Kidney capillary endothelial cell (primary cell): ENCODE data around the gene NFXL1.

Source experiments
- DNase-seq: peaks from one replicate; pipeline ENCODE4 v3.0.0-alpha.2; 2018; ENCODE audit warnings: low spot score

Gene NFXL1

GRCh38 chr4:47831026-47831679, 83.2 kb downstream of the NFXL1 start:
- no peak for DNase-seq

GRCh38 chr4:47830265-47831025, 83.9 kb downstream of the NFXL1 start:
- DNase-seq, result no peak

- no peak for DNase-seq
These were observed 84.9 kb downstream of the NFXL1 start for GRCh38 chr4:47829438-47829837.

DNA sequence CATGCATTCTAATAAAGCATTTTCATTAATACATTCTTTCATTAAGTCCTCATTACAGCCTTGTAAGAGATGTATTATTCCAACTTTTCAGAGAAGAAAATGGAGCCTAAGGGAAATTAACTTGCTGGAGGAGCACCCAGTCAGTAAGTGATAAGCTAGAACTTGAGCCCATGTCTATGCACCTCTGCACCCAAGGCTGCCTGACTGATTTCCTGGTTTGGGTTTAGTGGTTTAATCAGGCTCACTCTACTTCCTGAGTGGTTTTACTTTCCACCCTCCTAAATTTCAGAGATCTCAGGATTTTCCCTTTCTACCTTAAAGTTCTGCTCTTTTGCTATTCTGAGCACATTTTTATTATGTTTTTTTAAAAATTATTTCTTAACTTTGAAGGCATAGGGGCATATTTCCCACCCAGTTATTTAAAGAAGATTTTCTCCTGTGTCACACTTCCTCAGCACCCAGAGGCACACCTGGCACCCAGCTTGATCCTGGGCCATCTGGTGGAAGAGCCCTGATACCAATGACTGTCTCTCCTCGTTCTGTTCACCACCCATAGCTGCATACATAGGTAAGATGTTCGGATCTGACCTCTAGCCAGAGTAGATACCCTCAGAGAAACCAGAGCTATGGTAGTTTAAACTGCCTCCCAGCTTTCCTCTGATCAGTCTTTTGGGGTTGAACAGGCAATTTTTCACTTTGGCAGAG, 86.9 kb downstream of the NFXL1 start:
- DNase-seq, result no peak

- no peak for DNase-seq
These were observed 89.5 kb downstream of the NFXL1 start for GRCh38 chr4:47824840-47825239.

DNA sequence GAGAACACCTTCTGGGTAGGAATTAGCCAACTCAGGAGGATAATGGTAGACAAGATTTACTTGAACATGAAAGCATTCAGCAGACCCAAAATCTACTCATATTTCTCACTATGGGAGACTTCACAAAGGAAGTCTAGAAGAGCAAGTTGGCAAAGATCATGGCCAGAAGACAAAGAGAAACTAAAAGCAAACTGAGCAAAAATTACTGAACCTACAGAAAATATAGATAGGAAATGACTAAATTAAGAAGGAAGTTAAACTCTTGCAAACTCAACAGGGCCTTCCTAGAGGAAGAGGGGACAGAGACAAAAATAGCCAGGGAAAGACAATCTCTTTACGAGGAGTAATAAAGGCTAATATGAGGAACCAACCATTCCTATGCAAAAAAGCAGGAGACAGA, 95.2 kb downstream of the NFXL1 start:
- DNase-seq, result no peak

DNA sequence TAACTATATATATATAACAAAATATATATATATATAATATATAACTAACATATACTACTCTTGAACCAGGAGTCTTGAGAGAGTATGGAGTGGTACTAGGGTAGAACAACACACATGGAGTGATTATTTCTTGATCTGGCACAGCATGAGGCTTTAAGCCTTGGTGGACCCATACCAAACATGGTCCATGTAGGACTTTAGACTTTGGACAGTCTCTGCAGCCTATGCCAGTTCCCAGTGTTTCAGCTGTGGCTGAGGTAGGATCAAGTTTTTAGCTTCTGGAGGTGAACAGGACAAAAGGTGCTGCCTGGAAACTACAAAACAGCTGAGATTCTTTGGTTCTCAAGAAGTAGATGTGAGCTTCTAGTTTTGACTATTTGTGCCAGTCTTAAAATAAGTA, 97.1 kb downstream of the NFXL1 start:
- DNase-seq, result no peak

- no peak for DNase-seq
These were observed 97.6 kb downstream of the NFXL1 start for GRCh38 chr4:47816748-47817147.

DNA sequence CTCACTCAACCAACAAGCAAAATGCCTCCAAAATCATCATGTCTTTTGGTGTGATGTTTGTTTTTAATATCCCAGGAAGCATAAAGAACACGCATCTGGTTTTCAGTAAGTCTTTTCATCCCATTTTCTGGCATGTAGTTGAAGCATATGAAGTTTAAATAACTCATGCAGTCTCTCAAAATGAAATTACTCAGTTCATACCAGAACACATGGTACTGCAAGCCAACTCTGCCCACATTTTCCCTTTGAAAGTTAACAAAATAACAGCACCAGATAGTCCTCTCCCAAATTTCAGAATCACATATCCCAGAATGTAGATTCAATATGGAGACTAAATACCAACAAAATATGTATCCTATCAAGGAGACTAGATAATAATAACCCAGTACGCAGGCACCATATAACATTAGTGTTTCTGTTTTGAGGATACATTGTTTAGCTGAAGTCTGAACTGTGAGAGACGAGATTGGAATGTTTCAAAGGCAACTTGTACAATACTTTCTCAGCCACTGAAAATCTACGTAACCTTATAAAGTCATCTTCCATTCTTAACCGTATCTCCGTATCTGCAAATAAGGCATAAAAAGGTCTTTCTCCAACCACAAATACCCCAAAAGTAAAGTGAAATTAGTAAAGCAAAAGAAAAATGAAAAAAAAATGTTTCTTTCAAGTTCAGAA, 99.6 kb downstream of the NFXL1 start:
- no peak for DNase-seq

- DNase-seq, result no peak
These were observed 104.7 kb downstream of the NFXL1 start for GRCh38 chr4:47809654-47810203.

- DNase-seq, result no peak
These were observed 109.8 kb downstream of the NFXL1 start for GRCh38 chr4:47804598-47804997.

DNA sequence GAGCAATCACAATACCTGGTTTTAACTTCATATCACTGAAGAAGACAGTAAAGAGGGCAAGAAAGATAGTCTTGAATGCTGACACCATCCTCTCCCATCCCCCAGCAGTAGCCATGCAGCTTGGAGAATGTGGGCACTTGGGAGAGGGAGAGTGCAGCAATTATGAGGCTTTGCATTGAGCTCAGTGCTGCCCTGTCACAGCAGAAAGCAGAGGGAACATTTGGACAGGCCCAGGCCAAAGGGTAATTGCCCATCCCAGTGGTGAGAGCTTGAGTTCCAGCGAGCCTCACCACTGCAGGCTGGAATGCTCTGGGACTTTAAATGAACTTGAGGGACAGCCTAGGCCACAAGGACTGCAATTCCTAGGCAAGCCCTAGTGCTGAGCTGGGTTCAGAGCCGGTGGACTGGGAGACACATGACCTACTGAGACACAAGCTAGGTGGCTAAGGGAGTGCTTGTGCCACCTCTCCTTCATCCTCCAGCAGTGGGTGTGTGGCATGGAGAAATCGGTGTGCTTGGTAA, 112.8 kb downstream of the NFXL1 start:
- DNase-seq, result no peak

- no peak for DNase-seq
These were observed 116.2 kb downstream of the NFXL1 start for GRCh38 chr4:47798165-47798564.
